ENCODE measurements around the gene PLB1.
"Not testable (repeated sequence)": the region's sequence is repeated elsewhere in the genome, so short reads cannot be mapped to it uniquely, and the experiment has no call there.

GRCh38 chr2:28665811-28666377 is 170.0 kb downstream of the PLB1 start:
- not testable (repeated sequence) for TF ChIP-seq FOXP4 (CRISPR knock-in tag; IDR thresholded peaks at IDR 0.05); ARID4B (CRISPR knock-in tag; IDR thresholded peaks at IDR 0.05; ENCODE audit: borderline replicate concordance); CTCF (IDR thresholded peaks at IDR 0.05); SP1 (CRISPR knock-in tag; conservative IDR thresholded peaks at IDR 0.05); ELF4 (CRISPR knock-in tag; IDR thresholded peaks at IDR 0.05; ENCODE audit: low read depth); SOX15 (CRISPR knock-in tag; IDR thresholded peaks at IDR 0.05); TCF7 (CRISPR knock-in tag; IDR thresholded peaks at IDR 0.05; ENCODE audit: low read depth); HMGXB4 (CRISPR knock-in tag; IDR thresholded peaks at IDR 0.05); E2F1 (CRISPR knock-in tag; IDR thresholded peaks at IDR 0.05); NR2C2 (CRISPR knock-in tag; IDR thresholded peaks at IDR 0.05); E2F4 (CRISPR knock-in tag; IDR thresholded peaks at IDR 0.05; ENCODE audit: borderline replicate concordance, low read depth); SMAD3 (CRISPR knock-in tag; IDR thresholded peaks at IDR 0.05; ENCODE audit: borderline replicate concordance); ETV6 (CRISPR knock-in tag; IDR thresholded peaks at IDR 0.05); ZNF138 (CRISPR knock-in tag; conservative IDR thresholded peaks at IDR 0.05)
